ENCODE results near the gene NWD2.

NWD2 gene

DNA sequence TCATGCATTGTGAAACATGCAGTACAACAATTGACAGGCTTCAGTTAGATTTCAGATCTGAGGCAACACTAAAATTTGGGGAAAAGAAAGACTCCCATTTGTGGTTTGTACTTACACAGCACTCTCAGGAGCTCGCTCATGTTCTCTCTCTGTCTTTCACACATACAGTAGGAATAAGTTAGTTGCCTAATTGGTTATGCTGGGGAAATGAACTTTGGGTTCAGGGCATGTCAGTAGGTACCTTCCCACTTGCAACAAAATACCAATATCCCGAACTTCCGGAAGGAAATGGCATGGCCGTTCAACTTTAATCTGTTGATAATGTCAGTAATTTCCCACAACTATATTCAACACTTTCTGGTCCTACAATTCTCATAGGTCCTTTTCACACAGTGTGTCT, 223.3 kb downstream of the NWD2 start:
- no peak overlapping the region for H3K9ac ChIP-seq (ENCODE audit: low read depth, low read length)
- no peaks in the 10 kb centered on the region for H3K9me3 ChIP-seq (ENCODE audit: control insufficient read depth, insufficient read depth, low read length)
- H3K4me1 ChIP-seq (ENCODE audit: insufficient read depth, low read length) = no peaks in the 10 kb centered on the region
- H3K36me3 ChIP-seq (ENCODE audit: insufficient read depth, low read length) = no peaks in the 10 kb centered on the region

DNA sequence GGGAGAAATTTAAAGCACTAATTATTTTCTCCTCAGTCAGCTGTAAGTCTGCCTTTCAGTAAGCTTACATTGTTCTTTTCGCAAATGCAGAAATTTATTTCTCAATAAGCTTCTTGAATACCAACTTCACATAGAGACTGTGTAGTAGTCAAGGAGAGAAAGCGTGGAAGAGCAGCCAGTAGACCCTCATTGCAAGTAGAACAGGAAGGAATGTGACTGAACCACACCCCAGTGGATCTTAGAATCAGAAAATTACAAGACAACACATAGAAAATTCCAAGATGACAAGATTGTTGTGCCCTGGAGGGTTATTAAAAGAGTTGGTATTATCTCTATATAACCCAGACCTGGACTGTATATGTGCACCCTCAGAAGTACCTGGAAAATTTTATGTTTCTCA, 224.7 kb downstream of the NWD2 start:
- Histone ChIP-seq H3K9ac (ENCODE audit: low read depth, low read length) (no peak overlapping the region), H3K36me3 (ENCODE audit: insufficient read depth, low read length) (no peaks in the 10 kb centered on the region), H3K9me3 (ENCODE audit: control insufficient read depth, insufficient read depth, low read length) (no peaks in the 10 kb centered on the region), H3K4me1 (ENCODE audit: insufficient read depth, low read length) (no peaks in the 10 kb centered on the region)

DNA sequence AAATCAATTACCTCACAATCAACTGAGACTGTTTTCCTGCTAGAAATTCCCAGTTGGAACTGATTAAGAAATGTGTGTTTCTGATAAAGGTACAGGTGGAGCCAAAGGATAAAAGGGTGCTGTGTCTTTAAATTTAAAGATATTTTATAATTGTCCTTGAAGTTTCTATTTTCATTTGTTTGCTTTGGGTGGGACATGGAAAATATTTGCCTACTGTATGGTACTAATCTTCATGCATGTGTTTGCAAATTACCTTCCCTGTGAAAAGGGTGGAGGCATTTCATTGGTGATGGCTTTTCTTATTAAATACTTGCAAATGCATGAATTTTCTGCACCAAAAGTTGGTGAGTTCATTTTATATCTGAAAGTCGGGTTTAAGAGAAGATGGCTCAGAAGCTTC, 225.7 kb downstream of the NWD2 start:
- H3K9me3 ChIP-seq (ENCODE audit: control insufficient read depth, insufficient read depth, low read length) = no peaks in the 10 kb centered on the region
- no peaks in the 10 kb centered on the region for H3K36me3 ChIP-seq (ENCODE audit: insufficient read depth, low read length)
- H3K9ac ChIP-seq (ENCODE audit: low read depth, low read length) = no peak overlapping the region
- no peaks in the 10 kb centered on the region for H3K4me1 ChIP-seq (ENCODE audit: insufficient read depth, low read length)

DNA sequence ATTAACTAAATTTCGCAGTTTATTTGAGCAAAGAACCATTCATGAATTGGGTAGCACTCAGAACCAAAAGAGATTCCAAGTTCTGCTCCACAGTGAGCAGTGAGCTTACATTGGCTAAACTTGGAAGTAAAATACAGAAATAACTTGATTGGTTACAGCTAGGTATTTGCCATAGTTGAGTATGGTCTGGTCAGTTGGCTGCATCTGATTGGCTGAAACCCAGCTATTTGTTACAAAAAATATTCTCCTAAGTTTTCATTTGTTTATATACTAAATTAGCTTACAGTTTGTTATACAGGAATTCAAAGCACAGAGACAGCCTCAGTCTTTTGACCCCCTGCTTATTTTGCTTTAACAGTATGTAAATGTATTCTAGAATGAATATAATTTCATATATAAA, 226.6 kb downstream of the NWD2 start:
- Histone ChIP-seq H3K9me3 (ENCODE audit: control insufficient read depth, insufficient read depth, low read length) (no peaks in the 10 kb centered on the region), H3K36me3 (ENCODE audit: insufficient read depth, low read length) (no peaks in the 10 kb centered on the region), H3K9ac (ENCODE audit: low read depth, low read length) (no peak overlapping the region), H3K4me1 (ENCODE audit: insufficient read depth, low read length) (no peaks in the 10 kb centered on the region)

DNA sequence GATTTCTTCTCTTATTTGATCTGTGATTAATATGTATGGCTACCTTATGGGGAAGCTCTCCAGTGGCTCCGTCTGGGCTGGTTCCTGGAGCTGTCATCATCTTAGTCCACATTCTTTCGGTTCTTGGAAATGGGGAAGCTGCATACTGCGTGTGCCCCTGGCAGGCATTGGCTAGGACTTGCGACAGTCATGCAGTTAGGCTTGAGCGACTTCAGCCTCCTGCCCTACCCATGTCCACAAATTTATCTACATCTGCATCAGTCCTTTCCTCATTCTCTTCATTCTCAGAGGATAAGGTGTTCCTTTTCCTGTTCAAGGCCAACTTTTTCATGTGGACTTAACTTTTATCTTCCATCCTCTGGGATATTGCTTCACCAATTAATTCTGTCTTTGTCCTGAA, 227.4 kb downstream of the NWD2 start:
- no peaks in the 10 kb centered on the region for H3K4me1 ChIP-seq (ENCODE audit: insufficient read depth, low read length)
- no peaks in the 10 kb centered on the region for H3K36me3 ChIP-seq (ENCODE audit: insufficient read depth, low read length)
- no peak overlapping the region for H3K9ac ChIP-seq (ENCODE audit: low read depth, low read length)
- H3K9me3 ChIP-seq (ENCODE audit: control insufficient read depth, insufficient read depth, low read length) = no peaks in the 10 kb centered on the region

DNA sequence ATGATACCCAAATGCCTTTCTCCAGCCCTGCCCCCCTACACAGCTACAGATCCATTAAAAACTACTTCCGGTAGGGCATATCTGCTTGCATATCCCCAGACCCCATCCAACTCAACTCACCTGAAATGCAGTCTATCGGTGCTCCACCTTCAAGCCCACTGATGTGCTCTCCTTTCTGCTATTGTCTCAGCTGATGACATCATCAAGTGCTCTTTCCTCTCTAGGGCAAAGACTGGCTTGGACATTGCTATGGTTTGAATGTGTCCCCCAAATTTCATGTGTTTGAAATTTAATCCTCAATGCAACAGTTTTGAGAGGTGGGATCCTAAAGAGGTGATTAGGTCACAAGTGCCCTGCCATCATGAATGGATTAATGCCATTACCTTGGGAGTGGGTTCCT, 229.3 kb downstream of the NWD2 start:
- Histone ChIP-seq H3K9me3 (ENCODE audit: control insufficient read depth, insufficient read depth, low read length) (no peaks in the 10 kb centered on the region), H3K36me3 (ENCODE audit: insufficient read depth, low read length) (no peaks in the 10 kb centered on the region), H3K9ac (ENCODE audit: low read depth, low read length) (no peak overlapping the region), H3K4me1 (ENCODE audit: insufficient read depth, low read length) (no peaks in the 10 kb centered on the region)

DNA sequence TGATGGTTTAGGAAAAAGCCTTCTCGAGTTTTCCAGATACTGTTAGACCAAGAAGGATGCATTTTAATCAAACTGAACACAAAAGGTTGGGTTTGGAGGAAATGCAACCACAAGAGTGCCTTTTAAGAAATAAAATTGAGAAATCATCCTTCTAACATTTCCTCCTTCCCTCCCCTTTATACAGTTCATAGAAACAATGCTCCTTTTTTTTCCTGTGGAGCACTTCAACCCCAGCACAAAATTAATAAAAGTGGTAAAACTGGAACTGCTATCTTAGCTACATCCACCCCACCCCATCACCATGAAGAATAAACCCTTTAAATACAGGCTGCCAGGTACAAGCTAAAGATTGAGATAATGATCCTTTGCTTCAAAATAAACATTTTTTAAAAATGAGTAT, 230.5 kb downstream of the NWD2 start:
- no peak overlapping the region for H3K9ac ChIP-seq (ENCODE audit: low read depth, low read length)
- H3K9me3 ChIP-seq (ENCODE audit: control insufficient read depth, insufficient read depth, low read length) = no peaks in the 10 kb centered on the region
- H3K4me1 ChIP-seq (ENCODE audit: insufficient read depth, low read length) = no peaks in the 10 kb centered on the region
- H3K36me3 ChIP-seq (ENCODE audit: insufficient read depth, low read length) = no peaks in the 10 kb centered on the region

DNA sequence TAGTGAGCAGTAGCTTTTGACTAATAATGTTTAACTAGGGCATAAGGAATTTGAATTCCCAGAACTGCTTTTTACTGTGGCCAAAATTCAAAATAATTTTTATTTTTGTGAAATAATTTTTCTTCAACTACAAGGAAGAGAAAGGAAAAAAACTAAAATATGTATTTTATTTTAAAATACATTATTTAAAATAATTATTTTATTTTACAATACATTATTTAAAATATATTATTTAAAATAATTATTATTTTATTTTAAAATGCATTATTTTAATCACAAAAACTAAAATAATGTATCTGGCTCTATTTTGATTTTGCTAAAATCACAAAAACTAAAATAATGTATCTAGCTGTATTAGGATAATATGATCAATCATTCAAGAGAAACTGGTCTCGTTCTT, 231.2 kb downstream of the NWD2 start:
- Histone ChIP-seq H3K36me3 (ENCODE audit: insufficient read depth, low read length) (no peaks in the 10 kb centered on the region), H3K4me1 (ENCODE audit: insufficient read depth, low read length) (no peaks in the 10 kb centered on the region), H3K9me3 (ENCODE audit: control insufficient read depth, insufficient read depth, low read length) (no peaks in the 10 kb centered on the region), H3K9ac (ENCODE audit: low read depth, low read length) (no peak overlapping the region)

DNA sequence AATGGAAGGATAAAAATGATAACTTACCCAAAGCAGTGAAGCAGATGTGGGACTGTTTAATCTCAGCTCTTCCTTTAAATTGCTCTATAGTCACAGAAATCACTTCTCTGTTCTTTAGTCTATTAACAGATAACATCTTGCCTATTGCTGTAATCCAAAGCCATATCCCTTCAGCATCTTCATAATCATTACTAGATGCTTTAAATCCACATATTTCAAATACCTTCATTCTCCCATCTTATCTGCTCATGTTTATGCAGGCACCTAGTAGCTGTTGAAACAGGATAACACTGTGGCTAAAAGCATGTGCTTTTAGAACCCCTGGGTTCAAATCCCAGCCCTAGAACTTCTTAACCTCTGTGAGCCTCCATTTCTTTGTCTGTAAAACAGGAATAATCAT, 231.7 kb downstream of the NWD2 start:
- no peaks in the 10 kb centered on the region for H3K4me1 ChIP-seq (ENCODE audit: insufficient read depth, low read length)
- no peak overlapping the region for H3K9ac ChIP-seq (ENCODE audit: low read depth, low read length)
- no peaks in the 10 kb centered on the region for H3K9me3 ChIP-seq (ENCODE audit: control insufficient read depth, insufficient read depth, low read length)
- H3K36me3 ChIP-seq (ENCODE audit: insufficient read depth, low read length) = no peaks in the 10 kb centered on the region

DNA sequence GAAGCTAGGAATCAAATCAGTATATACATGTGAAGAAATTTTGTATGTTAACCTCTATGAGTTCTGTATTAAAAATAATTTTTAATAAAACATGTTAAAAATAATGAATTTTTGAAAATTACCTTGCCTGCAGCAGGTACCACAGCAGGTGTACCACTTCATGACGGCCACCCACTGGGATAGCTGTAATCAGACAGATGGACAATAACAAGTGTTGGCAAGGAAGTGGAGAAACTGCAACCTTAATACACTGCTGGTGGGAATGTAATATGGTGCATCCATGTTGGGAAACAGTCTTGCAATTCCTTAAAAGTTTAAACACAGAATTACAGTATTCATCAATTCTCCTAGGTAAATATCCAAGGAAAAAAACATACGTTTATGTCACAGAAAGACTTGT, 232.1 kb downstream of the NWD2 start:
- Histone ChIP-seq H3K9ac (ENCODE audit: low read depth, low read length) (no peak overlapping the region), H3K9me3 (ENCODE audit: control insufficient read depth, insufficient read depth, low read length) (no peaks in the 10 kb centered on the region), H3K36me3 (ENCODE audit: insufficient read depth, low read length) (no peaks in the 10 kb centered on the region), H3K4me1 (ENCODE audit: insufficient read depth, low read length) (no peaks in the 10 kb centered on the region)

DNA sequence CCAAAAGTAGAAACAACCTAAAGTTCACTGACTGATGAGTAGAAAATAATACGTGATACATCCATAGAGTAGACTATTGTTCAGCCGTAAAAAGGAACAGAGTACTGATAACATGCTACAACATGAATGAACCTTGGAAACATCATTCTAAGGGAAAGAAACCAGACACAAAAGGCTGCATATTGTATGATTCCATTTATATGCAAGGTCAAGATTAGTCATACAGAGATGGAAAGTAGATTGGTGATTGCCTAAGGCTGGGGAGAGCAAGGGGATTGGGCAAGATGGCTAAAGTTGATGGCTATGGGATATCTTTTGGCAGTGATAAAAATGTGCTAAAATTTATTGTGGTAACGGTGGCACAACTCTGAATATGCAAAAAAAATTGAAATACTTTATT, 232.6 kb downstream of the NWD2 start:
- Histone ChIP-seq H3K36me3 (ENCODE audit: insufficient read depth, low read length) (no peaks in the 10 kb centered on the region), H3K9me3 (ENCODE audit: control insufficient read depth, insufficient read depth, low read length) (no peaks in the 10 kb centered on the region), H3K9ac (ENCODE audit: low read depth, low read length) (no peak overlapping the region), H3K4me1 (ENCODE audit: insufficient read depth, low read length) (no peaks in the 10 kb centered on the region)

DNA sequence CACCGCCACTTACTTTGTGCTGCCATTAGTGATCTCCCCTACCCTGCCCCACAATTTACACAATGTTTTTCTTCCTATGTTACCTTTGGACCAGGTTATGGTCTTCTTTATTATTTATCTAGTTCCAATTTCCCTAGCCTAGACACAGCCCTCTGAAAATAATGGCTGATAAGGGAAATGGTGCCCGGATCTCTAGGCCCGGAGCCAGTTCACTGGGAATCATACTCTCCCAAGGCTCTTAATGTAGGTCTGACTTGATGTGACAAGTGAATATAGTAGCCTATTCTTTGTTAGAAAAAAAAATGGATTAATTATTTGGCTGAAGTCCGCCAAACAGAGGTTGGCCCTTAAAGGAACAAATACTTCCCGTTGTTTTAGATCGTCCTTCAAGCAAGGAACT, 233.6 kb downstream of the NWD2 start:
- Histone ChIP-seq H3K4me1 (ENCODE audit: insufficient read depth, low read length) (no peaks in the 10 kb centered on the region), H3K9ac (ENCODE audit: low read depth, low read length) (no peak overlapping the region), H3K36me3 (ENCODE audit: insufficient read depth, low read length) (no peaks in the 10 kb centered on the region), H3K9me3 (ENCODE audit: control insufficient read depth, insufficient read depth, low read length) (no peaks in the 10 kb centered on the region)

DNA sequence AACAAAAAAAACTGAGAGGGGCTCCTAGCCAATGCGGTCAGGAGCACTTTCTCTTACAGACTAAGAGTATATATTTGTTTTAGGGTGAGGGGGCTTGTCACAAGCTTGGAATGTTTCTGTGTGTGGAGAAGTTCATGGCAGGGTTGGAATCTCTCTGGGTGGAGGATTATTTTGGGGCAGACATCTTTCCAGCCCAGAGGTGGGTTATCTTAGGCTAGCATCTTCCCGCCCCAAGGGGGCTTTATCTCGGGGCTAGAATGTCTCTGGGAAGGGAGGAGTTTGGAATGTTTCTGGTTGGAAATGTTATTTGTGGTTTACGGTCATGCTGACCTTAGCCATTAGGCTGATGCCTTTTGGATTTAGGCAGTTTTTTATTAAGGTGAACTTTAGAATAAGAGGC, 236.0 kb downstream of the NWD2 start:
- Histone ChIP-seq H3K36me3 (ENCODE audit: insufficient read depth, low read length) (no peaks in the 10 kb centered on the region), H3K9me3 (ENCODE audit: control insufficient read depth, insufficient read depth, low read length) (no peaks in the 10 kb centered on the region), H3K4me1 (ENCODE audit: insufficient read depth, low read length) (no peaks in the 10 kb centered on the region), H3K9ac (ENCODE audit: low read depth, low read length) (no peak overlapping the region)

DNA sequence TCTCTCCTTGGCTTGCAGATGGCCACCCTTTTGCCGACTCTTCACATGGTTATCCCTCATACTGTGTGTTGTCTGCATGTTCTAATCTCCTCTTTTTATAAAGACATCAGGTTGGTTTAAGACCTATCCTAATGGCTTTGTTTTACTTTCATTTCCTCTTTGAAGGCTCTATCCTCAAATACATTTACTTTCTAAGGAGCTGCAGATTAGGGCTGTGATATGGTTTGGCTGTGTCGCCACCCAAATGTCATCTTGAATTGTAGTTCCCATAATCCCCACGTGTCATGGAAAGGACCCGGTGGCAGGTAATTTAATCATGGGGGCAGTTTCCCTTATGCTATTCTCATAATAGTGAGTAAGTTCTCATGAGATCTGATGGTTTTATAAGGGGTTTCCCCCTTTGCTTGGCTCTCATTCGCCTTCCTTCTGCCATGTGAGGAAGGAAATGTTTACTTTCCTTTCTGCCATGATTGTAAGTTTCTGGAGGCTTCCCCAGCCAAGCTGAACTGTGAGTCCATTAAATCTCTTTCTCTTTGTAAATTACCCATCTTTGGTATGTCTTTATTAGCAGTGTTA, 237.1 kb downstream of the NWD2 start:
- no peaks in the 10 kb centered on the region for H3K4me1 ChIP-seq (ENCODE audit: insufficient read depth, low read length)

DNA sequence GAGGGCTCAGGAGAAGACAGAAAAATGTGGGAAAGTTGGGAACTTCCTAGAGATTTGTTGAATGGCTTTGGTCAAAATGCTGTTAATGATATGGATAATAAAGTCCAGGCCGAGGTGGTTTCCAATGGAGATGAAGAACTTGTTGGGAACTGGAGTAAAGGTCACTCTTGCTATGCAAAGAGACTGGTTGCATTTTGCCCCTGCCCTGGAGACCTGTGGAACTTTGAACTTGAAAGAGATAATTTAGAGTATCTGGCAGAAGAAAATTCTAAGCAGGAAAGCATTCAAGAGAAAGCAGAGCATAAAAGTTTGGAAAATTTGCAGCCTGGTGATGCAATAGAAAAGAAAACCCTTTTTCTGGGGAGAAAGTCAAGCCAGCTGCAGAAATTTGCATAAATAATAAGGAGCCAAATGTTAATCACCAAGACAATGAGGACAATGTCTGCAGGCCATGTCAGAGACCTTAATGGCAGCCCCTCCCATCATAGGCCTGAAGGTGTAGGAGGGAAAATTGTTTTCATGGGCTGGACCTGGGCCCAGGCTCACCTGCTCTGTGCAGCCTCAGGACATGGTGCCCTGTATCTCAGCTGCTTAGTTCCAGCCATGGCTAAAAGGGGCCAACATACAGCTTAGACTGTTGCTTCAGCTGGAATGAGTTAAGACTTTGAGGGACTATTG, 237.8 kb downstream of the NWD2 start:
- no peaks in the 10 kb centered on the region for H3K4me1 ChIP-seq (ENCODE audit: insufficient read depth, low read length)
- H3K36me3 ChIP-seq (ENCODE audit: insufficient read depth, low read length) = no peaks in the 10 kb centered on the region
- H3K9ac ChIP-seq (ENCODE audit: low read depth, low read length) = no peak overlapping the region
- H3K9me3 ChIP-seq (ENCODE audit: control insufficient read depth, insufficient read depth, low read length) = no peaks in the 10 kb centered on the region

More for the DNA sequence above, 237.1 kb downstream of the NWD2 start:
- H3K9me3 ChIP-seq (ENCODE audit: control insufficient read depth, insufficient read depth, low read length) = no peaks in the 10 kb centered on the region
- H3K36me3 ChIP-seq (ENCODE audit: insufficient read depth, low read length) = no peaks in the 10 kb centered on the region
- no peak overlapping the region for H3K9ac ChIP-seq (ENCODE audit: low read depth, low read length)

Data from ES-I3 (cell line).